Inflammatory macrophage treated with lipopolysaccharide for 1 hour (primary cell): Measurements from ENCODE around the gene WWTR1.

Source experiments
- DNase-seq, 2 donors: peaks; one replicate each; pipeline ENCODE4 v3.0.0-alpha.2; 2020 to 2022

The WWTR1 gene

GRCh38 chr3:149490260-149490971, 167.4 kb downstream of the WWTR1 start:
- DNase-seq, result no peak

- no peak for DNase-seq
These were observed 168.7 kb downstream of the WWTR1 start for GRCh38 chr3:149489060-149489690.

GRCh38 chr3:149487598-149488197, 170.1 kb downstream of the WWTR1 start:
- peak in 1 of 2 donors; percentile 39 for DNase-seq

GRCh38 chr3:149486726-149487125, 171.1 kb downstream of the WWTR1 start:
- no peak for DNase-seq

- DNase-seq, result no peak
These were observed 176.3 kb downstream of the WWTR1 start for GRCh38 chr3:149481491-149481890.

- peak; percentile 20 to 55 for DNase-seq
These were observed 176.8 kb downstream of the WWTR1 start for GRCh38 chr3:149481056-149481455.

GRCh38 chr3:149480326-149481017, 177.4 kb downstream of the WWTR1 start:
- peak; percentile 64 to 79 for DNase-seq

GRCh38 chr3:149479621-149480325, 178.1 kb downstream of the WWTR1 start:
- DNase-seq, result no peak

- DNase-seq, result peak; percentile 54 to 62
These were observed 181.6 kb downstream of the WWTR1 start for GRCh38 chr3:149476225-149476624.

- no peak for DNase-seq
These were observed 182.3 kb downstream of the WWTR1 start for GRCh38 chr3:149475451-149476060.

GRCh38 chr3:149474250-149474817, 183.5 kb downstream of the WWTR1 start, which contains the start of gene TM4SF4:
TSS of gene TM4SF4 (plus strand) at chr3:149474697. CDS start at chr3:149474878, 181 bp downstream.
- no peak for DNase-seq

GRCh38 chr3:149473357-149474249, 184.2 kb downstream of the WWTR1 start:
- DNase-seq, result peak; percentile 62 to 71

- no peak for DNase-seq
These were observed 185.6 kb downstream of the WWTR1 start for GRCh38 chr3:149472030-149472797.

- DNase-seq, result no peak
These were observed 187.4 kb downstream of the WWTR1 start for GRCh38 chr3:149470381-149470780.

- DNase-seq, result no peak
These were observed 189.2 kb downstream of the WWTR1 start for GRCh38 chr3:149468504-149469212.
